HepG2 (cell line): ENCODE data around the gene ZNF488.

Experiments used
- PRDM4 ChIP-seq: sonication (generic); formaldehyde crosslinking; IDR thresholded peaks from 2 replicates; pipeline ENCODE4 v1.9.0; 2021; ENCODE audit warnings: missing genetic modification reagents, borderline replicate concordance
- ZNF207 ChIP-seq: fragments of 450-650 bp; IDR thresholded peaks from 2 replicates; pipeline ENCODE4 v1.6.1; 2016; ENCODE audit warnings: antibody characterized with exemption, borderline replicate concordance
- ZNF343 ChIP-seq: sonication (generic); formaldehyde crosslinking; IDR thresholded peaks from 2 replicates; pipeline ENCODE4 v1.4.0; 2020; ENCODE audit warnings: mild to moderate bottlenecking, missing genetic modification reagents

GRCh38 chr10:47364911-47365310, 19.2 kb downstream of the ZNF488 start:
- TF ChIP-seq ZNF207 (no peak), PRDM4 (CRISPR knock-in tag) (no peak), ZNF343 (CRISPR knock-in tag) (no peak)
